ENCODE data around the gene FCHSD2.

GRCh38 chr11:72869831-72870230, 272.3 kb downstream of the FCHSD2 start:
- TF ChIP-seq SUZ12 (IDR thresholded peaks at IDR 0.05), result no peak
- TF ChIP-seq TARDBP (IDR thresholded peaks at IDR 0.05), result no peak
- no peak for TF ChIP-seq FOXK2 (IDR thresholded peaks at IDR 0.05)
- no peak for TF ChIP-seq SP1 (IDR thresholded peaks at IDR 0.05)
